ENCODE data around the gene ACTL9. TPM values are rescaled to one million over a fixed set of nuclear protein-coding genes. Genes with fewer than 3 reads are reported as not detected.
A peak's percentile ranks its signal among the peaks of the same experiment; 100 is the strongest.

The ACTL9 gene
- polyA plus RNA-seq, 1 donor from 2014 or later = not detected

- Mint-ChIP-seq H3K4me3 (no peak overlapping the region), H3K27ac (no peak overlapping the region), H3K27me3 (no peaks in the 10 kb centered on the region), H3K36me3 (peaks cover 1% of the 10 kb centered on the region), H3K4me1 (peaks cover 12 to 14% (median 14%) of the 10 kb centered on the region in 3 donors), H3K9me3 (peaks cover 0 to 8% (median 0%) of the 10 kb centered on the region in 3 donors)
Observed at GRCh38 chr19:8675066-8675465, 23.5 kb downstream of the ACTL9 start.

GRCh38 chr19:8673276-8673891, 25.2 kb downstream of the ACTL9 start:
- peak overlapping the region in 2 of 4 donors; percentile 15 to 43 for H3K4me3 Mint-ChIP-seq

GRCh38 chr19:8666814-8667405, 31.7 kb downstream of the ACTL9 start:
- Mint-ChIP-seq H3K4me1 (peaks cover 15 to 27% (median 20%) of the 10 kb centered on the region in 3 donors), H3K36me3 (no peaks in the 10 kb centered on the region), H3K9me3 (peaks cover 0 to 7% (median 4%) of the 10 kb centered on the region in 3 donors), H3K27me3 (peaks cover 4% of the 10 kb centered on the region), H3K4me3 (no peak overlapping the region), H3K27ac (peak overlapping the region in 1 of 3 donors; percentile 24)

More at GRCh38 chr19:8673276-8673891, 25.2 kb downstream of the ACTL9 start:
- peaks cover 0 to 11% (median under 1%) of the 10 kb centered on the region in 3 donors for H3K9me3 Mint-ChIP-seq
- peaks cover 1% of the 10 kb centered on the region for H3K36me3 Mint-ChIP-seq
- H3K27ac Mint-ChIP-seq = no peak overlapping the region
- peaks cover 14 to 17% (median 14%) of the 10 kb centered on the region in 3 donors for H3K4me1 Mint-ChIP-seq
- H3K27me3 Mint-ChIP-seq = no peaks in the 10 kb centered on the region

- Mint-ChIP-seq H3K4me3 (peak overlapping the region in 2 of 4 donors; percentile 58 to 66), H3K4me1 (peaks cover 5 to 17% (median 15%) of the 10 kb centered on the region in 3 donors), H3K27me3 (peaks cover 4% of the 10 kb centered on the region), H3K27ac (peak overlapping the region in 1 of 3 donors; percentile 47), H3K36me3 (no peaks in the 10 kb centered on the region), H3K9me3 (peaks cover 0 to 7% (median 4%) of the 10 kb centered on the region in 3 donors)
Observed at GRCh38 chr19:8665468-8666213, 33.0 kb downstream of the ACTL9 start.

GRCh38 chr19:8664671-8665057, 33.9 kb downstream of the ACTL9 start:
- Mint-ChIP-seq H3K27me3 (peaks cover 4% of the 10 kb centered on the region), H3K4me1 (peaks cover 5 to 15% (median 12%) of the 10 kb centered on the region in 3 donors), H3K9me3 (peaks cover 0 to 7% (median 4%) of the 10 kb centered on the region in 3 donors), H3K27ac (no peak overlapping the region), H3K4me3 (no peak overlapping the region), H3K36me3 (no peaks in the 10 kb centered on the region)

- Mint-ChIP-seq H3K9me3 (peaks cover 0 to 7% (median 4%) of the 10 kb centered on the region in 3 donors), H3K27me3 (peaks cover 4% of the 10 kb centered on the region), H3K4me1 (peaks cover 0 to 15% (median 12%) of the 10 kb centered on the region in 3 donors), H3K36me3 (no peaks in the 10 kb centered on the region), H3K4me3 (peak overlapping the region; percentile 24 to 90 (median 68)), H3K27ac (peak overlapping the region in 2 of 3 donors; percentile 10 to 78)
Observed at GRCh38 chr19:8663920-8664670, 34.5 kb downstream of the ACTL9 start.

- Mint-ChIP-seq H3K27ac (peak overlapping the region in 1 of 3 donors; percentile 6), H3K27me3 (peaks cover 1% of the 10 kb centered on the region), H3K4me3 (peak overlapping the region in 1 of 4 donors; percentile 20), H3K36me3 (no peaks in the 10 kb centered on the region), H3K9me3 (peaks cover 0 to 2% (median 0%) of the 10 kb centered on the region in 3 donors), H3K4me1 (peaks cover 0 to 15% (median 12%) of the 10 kb centered on the region in 3 donors)
Observed at GRCh38 chr19:8662263-8662662, 36.3 kb downstream of the ACTL9 start.

- Mint-ChIP-seq H3K4me3 (no peak overlapping the region), H3K36me3 (no peaks in the 10 kb centered on the region), H3K27me3 (peaks cover 3% of the 10 kb centered on the region), H3K4me1 (peaks cover 2 to 15% (median 14%) of the 10 kb centered on the region in 3 donors), H3K9me3 (no peaks in the 10 kb centered on the region), H3K27ac (no peak overlapping the region)
Observed at GRCh38 chr19:8659905-8660304, 38.7 kb downstream of the ACTL9 start.

- no peaks in the 10 kb centered on the region for H3K36me3 Mint-ChIP-seq
- H3K27ac Mint-ChIP-seq = no peak overlapping the region
- peaks cover 5 to 12% (median 8%) of the 10 kb centered on the region in 3 donors for H3K4me1 Mint-ChIP-seq
- H3K27me3 Mint-ChIP-seq = peaks cover 7% of the 10 kb centered on the region
- no peaks in the 10 kb centered on the region for H3K9me3 Mint-ChIP-seq
- H3K4me3 Mint-ChIP-seq = no peak overlapping the region
Observed at GRCh38 chr19:8657869-8658268, 40.7 kb downstream of the ACTL9 start.

- peak overlapping the region in 2 of 4 donors; percentile 67 to 87 for H3K4me3 Mint-ChIP-seq
- H3K27me3 Mint-ChIP-seq = peaks cover 6% of the 10 kb centered on the region
- H3K4me1 Mint-ChIP-seq = peaks cover 5 to 9% (median 8%) of the 10 kb centered on the region in 3 donors
- no peaks in the 10 kb centered on the region for H3K9me3 Mint-ChIP-seq
- H3K36me3 Mint-ChIP-seq = no peaks in the 10 kb centered on the region
- peak overlapping the region in 1 of 3 donors; percentile 39 for H3K27ac Mint-ChIP-seq
Observed at GRCh38 chr19:8655340-8655709, 43.3 kb downstream of the ACTL9 start.

GRCh38 chr19:8654591-8655339, 43.8 kb downstream of the ACTL9 start:
- no peaks in the 10 kb centered on the region for H3K36me3 Mint-ChIP-seq
- H3K27me3 Mint-ChIP-seq = peaks cover 6% of the 10 kb centered on the region
- peak overlapping the region in 1 of 3 donors; percentile 39 for H3K27ac Mint-ChIP-seq
- H3K4me1 Mint-ChIP-seq = peaks cover 5 to 9% (median 8%) of the 10 kb centered on the region in 3 donors
- no peaks in the 10 kb centered on the region for H3K9me3 Mint-ChIP-seq
- peak overlapping the region in 2 of 4 donors; percentile 81 to 87 for H3K4me3 Mint-ChIP-seq

GRCh38 chr19:8648240-8648639, 50.4 kb downstream of the ACTL9 start:
- Mint-ChIP-seq H3K36me3 (no peaks in the 10 kb centered on the region), H3K4me3 (no peak overlapping the region)

More at GRCh38 chr19:8648240-8648639, 50.4 kb downstream of the ACTL9 start:
- H3K9me3 Mint-ChIP-seq = no peaks in the 10 kb centered on the region
- no peak overlapping the region for H3K27ac Mint-ChIP-seq
- H3K27me3 Mint-ChIP-seq = peaks cover 16% of the 10 kb centered on the region
- peaks cover 0 to 2% (median 0%) of the 10 kb centered on the region in 3 donors for H3K4me1 Mint-ChIP-seq

Measured in IgD-negative memory B cell (primary cell).